SK-N-SH treated with all-trans-retinoic acid at 6 μM for 48 hours (cell line): Measurements from ENCODE around the gene SPATA31D4.

Source experiments
- ARNTL ChIP-seq: fragments of 450-650 bp; formaldehyde crosslinking; IDR thresholded peaks from 2 replicates; pipeline ENCODE4 v1.5.0; 2020; ENCODE audit warnings: low read depth, mild to moderate bottlenecking, moderate library complexity, borderline replicate concordance
- BACH2 ChIP-seq: fragments of 250-450 bp; sonication (Bioruptor Pico); IDR thresholded peaks from 2 replicates; pipeline ENCODE4 v1.9.0; 2021; ENCODE audit warnings: mild to moderate bottlenecking, borderline replicate concordance
- ESRRG ChIP-seq: fragments of 250-450 bp; sonication (Bioruptor Pico); IDR thresholded peaks from 2 replicates; pipeline ENCODE4 v1.6.1; 2021; ENCODE audit warnings: mild to moderate bottlenecking
- PPARA ChIP-seq: fragments of 250-450 bp; sonication (Bioruptor Pico); IDR thresholded peaks from 2 replicates; pipeline ENCODE4 v1.5.0; 2020; ENCODE audit warnings: mild to moderate bottlenecking, borderline replicate concordance
- RARB ChIP-seq: fragments of 250-450 bp; sonication (Bioruptor Pico); IDR thresholded peaks from 2 replicates; pipeline ENCODE4 v1.8.0; 2021; ENCODE audit warnings: mild to moderate bottlenecking, moderate library complexity
- ZFP3 ChIP-seq: fragments of 250-450 bp; sonication (Bioruptor Pico); IDR thresholded peaks from 2 replicates; pipeline ENCODE4 v1.5.0; 2020; ENCODE audit warnings: mild to moderate bottlenecking, moderate library complexity
- ZFP30 ChIP-seq: fragments of 450-650 bp; formaldehyde crosslinking; IDR thresholded peaks from 2 replicates; pipeline ENCODE4 v1.5.0; 2022; ENCODE audit warnings: mild to moderate bottlenecking, moderate library complexity
- ZNF565 ChIP-seq: fragments of 450-650 bp; formaldehyde crosslinking; conservative IDR thresholded peaks from 2 replicates; pipeline ENCODE4 v1.5.0; 2020; ENCODE audit warnings: low read depth, mild to moderate bottlenecking, moderate library complexity
- TF ChIP-seq, protein P1 (sequence below): fragments of 250-450 bp; sonication (Bioruptor Pico); IDR thresholded peaks from 2 replicates; pipeline ENCODE4 v1.8.0; 2020; ENCODE audit warnings: mild to moderate bottlenecking, moderate library complexity, borderline replicate concordance
- TF ChIP-seq, protein P2 (sequence below): fragments of 250-450 bp; sonication (Bioruptor Pico); IDR thresholded peaks from 2 replicates; pipeline ENCODE4 v1.5.0; 2020; ENCODE audit warnings: mild to moderate bottlenecking, moderate library complexity
- TF ChIP-seq, protein P3 (sequence below): fragments of 250-450 bp; sonication (Bioruptor Pico); IDR thresholded peaks from 2 replicates; pipeline ENCODE4 v1.5.1; 2021; ENCODE audit warnings: mild to moderate bottlenecking, moderate library complexity
- TF ChIP-seq, protein P4 (sequence below): fragments of 250-450 bp; sonication (Bioruptor Pico); IDR thresholded peaks from 2 replicates; pipeline ENCODE4 v1.5.1; 2020; ENCODE audit warnings: low read depth, mild to moderate bottlenecking, moderate library complexity

DNA sequence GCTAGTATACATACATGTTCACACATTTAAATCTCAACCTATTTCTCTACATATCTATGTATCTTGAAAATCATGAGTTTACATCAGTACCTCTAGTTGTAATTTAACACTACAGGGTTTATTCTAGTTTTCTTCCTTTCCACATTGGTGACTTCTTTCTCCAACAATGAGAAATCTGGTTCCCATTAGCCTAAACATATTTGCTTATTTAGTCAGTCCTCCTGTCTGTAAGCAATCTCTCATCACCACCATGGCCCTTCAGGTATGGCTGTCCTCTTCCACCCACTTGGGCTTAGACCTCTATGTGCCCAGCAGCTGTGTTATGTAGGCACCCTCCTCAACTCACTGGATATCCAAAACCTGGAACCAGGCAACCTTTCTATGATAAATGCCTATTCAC lies 52.3 kb downstream of the SPATA31D4 start:
- TF ChIP-seq ZNF565 (CRISPR knock-in tag): no peak
- TF ChIP-seq ARNTL (CRISPR knock-in tag): no peak
- no peak for TF ChIP-seq RARB
- no peak for TF ChIP-seq ZFP30 (CRISPR knock-in tag)
- TF ChIP-seq, protein P1, sequence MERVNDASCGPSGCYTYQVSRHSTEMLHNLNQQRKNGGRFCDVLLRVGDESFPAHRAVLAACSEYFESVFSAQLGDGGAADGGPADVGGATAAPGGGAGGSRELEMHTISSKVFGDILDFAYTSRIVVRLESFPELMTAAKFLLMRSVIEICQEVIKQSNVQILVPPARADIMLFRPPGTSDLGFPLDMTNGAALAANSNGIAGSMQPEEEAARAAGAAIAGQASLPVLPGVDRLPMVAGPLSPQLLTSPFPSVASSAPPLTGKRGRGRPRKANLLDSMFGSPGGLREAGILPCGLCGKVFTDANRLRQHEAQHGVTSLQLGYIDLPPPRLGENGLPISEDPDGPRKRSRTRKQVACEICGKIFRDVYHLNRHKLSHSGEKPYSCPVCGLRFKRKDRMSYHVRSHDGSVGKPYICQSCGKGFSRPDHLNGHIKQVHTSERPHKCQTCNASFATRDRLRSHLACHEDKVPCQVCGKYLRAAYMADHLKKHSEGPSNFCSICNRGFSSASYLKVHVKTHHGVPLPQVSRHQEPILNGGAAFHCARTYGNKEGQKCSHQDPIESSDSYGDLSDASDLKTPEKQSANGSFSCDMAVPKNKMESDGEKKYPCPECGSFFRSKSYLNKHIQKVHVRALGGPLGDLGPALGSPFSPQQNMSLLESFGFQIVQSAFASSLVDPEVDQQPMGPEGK: no peak
- no peak for TF ChIP-seq ZFP3 (CRISPR knock-in tag)
- TF ChIP-seq PPARA (CRISPR knock-in tag): no peak
- TF ChIP-seq, protein P2, sequence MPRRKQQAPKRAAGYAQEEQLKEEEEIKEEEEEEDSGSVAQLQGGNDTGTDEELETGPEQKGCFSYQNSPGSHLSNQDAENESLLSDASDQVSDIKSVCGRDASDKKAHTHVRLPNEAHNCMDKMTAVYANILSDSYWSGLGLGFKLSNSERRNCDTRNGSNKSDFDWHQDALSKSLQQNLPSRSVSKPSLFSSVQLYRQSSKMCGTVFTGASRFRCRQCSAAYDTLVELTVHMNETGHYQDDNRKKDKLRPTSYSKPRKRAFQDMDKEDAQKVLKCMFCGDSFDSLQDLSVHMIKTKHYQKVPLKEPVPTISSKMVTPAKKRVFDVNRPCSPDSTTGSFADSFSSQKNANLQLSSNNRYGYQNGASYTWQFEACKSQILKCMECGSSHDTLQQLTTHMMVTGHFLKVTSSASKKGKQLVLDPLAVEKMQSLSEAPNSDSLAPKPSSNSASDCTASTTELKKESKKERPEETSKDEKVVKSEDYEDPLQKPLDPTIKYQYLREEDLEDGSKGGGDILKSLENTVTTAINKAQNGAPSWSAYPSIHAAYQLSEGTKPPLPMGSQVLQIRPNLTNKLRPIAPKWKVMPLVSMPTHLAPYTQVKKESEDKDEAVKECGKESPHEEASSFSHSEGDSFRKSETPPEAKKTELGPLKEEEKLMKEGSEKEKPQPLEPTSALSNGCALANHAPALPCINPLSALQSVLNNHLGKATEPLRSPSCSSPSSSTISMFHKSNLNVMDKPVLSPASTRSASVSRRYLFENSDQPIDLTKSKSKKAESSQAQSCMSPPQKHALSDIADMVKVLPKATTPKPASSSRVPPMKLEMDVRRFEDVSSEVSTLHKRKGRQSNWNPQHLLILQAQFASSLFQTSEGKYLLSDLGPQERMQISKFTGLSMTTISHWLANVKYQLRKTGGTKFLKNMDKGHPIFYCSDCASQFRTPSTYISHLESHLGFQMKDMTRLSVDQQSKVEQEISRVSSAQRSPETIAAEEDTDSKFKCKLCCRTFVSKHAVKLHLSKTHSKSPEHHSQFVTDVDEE (CRISPR knock-in tag): no peak
- TF ChIP-seq ESRRG: no peak
- TF ChIP-seq, protein P3, sequence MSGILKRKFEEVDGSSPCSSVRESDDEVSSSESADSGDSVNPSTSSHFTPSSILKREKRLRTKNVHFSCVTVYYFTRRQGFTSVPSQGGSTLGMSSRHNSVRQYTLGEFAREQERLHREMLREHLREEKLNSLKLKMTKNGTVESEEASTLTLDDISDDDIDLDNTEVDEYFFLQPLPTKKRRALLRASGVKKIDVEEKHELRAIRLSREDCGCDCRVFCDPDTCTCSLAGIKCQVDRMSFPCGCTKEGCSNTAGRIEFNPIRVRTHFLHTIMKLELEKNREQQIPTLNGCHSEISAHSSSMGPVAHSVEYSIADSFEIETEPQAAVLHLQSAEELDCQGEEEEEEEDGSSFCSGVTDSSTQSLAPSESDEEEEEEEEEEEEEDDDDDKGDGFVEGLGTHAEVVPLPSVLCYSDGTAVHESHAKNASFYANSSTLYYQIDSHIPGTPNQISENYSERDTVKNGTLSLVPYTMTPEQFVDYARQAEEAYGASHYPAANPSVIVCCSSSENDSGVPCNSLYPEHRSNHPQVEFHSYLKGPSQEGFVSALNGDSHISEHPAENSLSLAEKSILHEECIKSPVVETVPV (CRISPR knock-in tag): no peak
- no peak for TF ChIP-seq BACH2 (CRISPR knock-in tag)
- TF ChIP-seq, protein P4, sequence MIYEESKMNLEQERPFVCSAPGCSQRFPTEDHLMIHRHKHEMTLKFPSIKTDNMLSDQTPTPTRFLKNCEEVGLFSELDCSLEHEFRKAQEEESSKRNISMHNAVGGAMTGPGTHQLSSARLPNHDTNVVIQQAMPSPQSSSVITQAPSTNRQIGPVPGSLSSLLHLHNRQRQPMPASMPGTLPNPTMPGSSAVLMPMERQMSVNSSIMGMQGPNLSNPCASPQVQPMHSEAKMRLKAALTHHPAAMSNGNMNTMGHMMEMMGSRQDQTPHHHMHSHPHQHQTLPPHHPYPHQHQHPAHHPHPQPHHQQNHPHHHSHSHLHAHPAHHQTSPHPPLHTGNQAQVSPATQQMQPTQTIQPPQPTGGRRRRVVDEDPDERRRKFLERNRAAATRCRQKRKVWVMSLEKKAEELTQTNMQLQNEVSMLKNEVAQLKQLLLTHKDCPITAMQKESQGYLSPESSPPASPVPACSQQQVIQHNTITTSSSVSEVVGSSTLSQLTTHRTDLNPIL (CRISPR knock-in tag): no peak
